Stimulated activated CD4-positive, alpha-beta T cell treated with anti-CD3 and anti-CD28 coated beads, Interleukin-4, amount 100 ng/mL, for 24 hours (primary cell): ENCODE measurements around the gene EPHB2.
"Not testable (repeated sequence)": the region's sequence is repeated elsewhere in the genome, so short reads cannot be mapped to it uniquely, and the experiment has no call there.

Experiments
- DNase-seq: peaks from one replicate; pipeline ENCODE4 v3.0.0-alpha.2; 2020

Gene EPHB2

GRCh38 chr1:22824466-22824865, 113.8 kb downstream of the EPHB2 start:
- no peak for DNase-seq

- no peak for DNase-seq
Observed at GRCh38 chr1:22824975-22825374, 114.3 kb downstream of the EPHB2 start.

GRCh38 chr1:22825486-22826189, 115.0 kb downstream of the EPHB2 start:
- DNase-seq = no peak

- no peak for DNase-seq
Observed at GRCh38 chr1:22826604-22827580, 116.3 kb downstream of the EPHB2 start.

GRCh38 chr1:22827666-22828483, 117.2 kb downstream of the EPHB2 start:
- DNase-seq = no peak

GRCh38 chr1:22828484-22829308, 118.1 kb downstream of the EPHB2 start:
- no peak for DNase-seq

GRCh38 chr1:22829309-22829989, 118.8 kb downstream of the EPHB2 start:
- no peak for DNase-seq

GRCh38 chr1:22830041-22830566, 119.5 kb downstream of the EPHB2 start:
- DNase-seq = no peak

GRCh38 chr1:22830757-22831340, 120.2 kb downstream of the EPHB2 start:
- no peak for DNase-seq

- no peak for DNase-seq
Observed at GRCh38 chr1:22831729-22832413, 121.2 kb downstream of the EPHB2 start.

- DNase-seq = no peak
Observed at GRCh38 chr1:22832414-22832786, 121.8 kb downstream of the EPHB2 start.

- no peak for DNase-seq
Observed at GRCh38 chr1:22833699-22834098, 123.1 kb downstream of the EPHB2 start.

GRCh38 chr1:22834420-22834819, 123.8 kb downstream of the EPHB2 start:
- not testable (repeated sequence) for DNase-seq

- DNase-seq = no peak
Observed at GRCh38 chr1:22835636-22836319, 125.1 kb downstream of the EPHB2 start.

- no peak for DNase-seq
Observed at GRCh38 chr1:22836850-22837249, 126.2 kb downstream of the EPHB2 start.

GRCh38 chr1:22837332-22837731, 126.7 kb downstream of the EPHB2 start:
- DNase-seq = no peak

GRCh38 chr1:22838965-22839364, 128.3 kb downstream of the EPHB2 start:
- DNase-seq = no peak

GRCh38 chr1:22839806-22840205, 129.2 kb downstream of the EPHB2 start:
- DNase-seq = no peak

- DNase-seq = no peak
Observed at GRCh38 chr1:22841142-22841541, 130.5 kb downstream of the EPHB2 start.

GRCh38 chr1:22841860-22842281, 131.2 kb downstream of the EPHB2 start:
- no peak for DNase-seq
